GM23338 (cell line): ENCODE measurements around the gene L3MBTL2. TPM values are rescaled to one million over a fixed set of nuclear protein-coding genes. Genes with fewer than 3 reads are reported as not detected.

ENCODE experiments used
- ATAC-seq: fragments of 200-7000 bp; cut with Tn5 transposase; 3 replicates; pipeline ENCODE4 v1.9.1; 2020
- DNase-seq: peaks from one replicate; pipeline ENCODE4 v3.0.0-alpha.2; 2015; ENCODE audit warnings: low spot score
- H2AFZ ChIP-seq: fragments of 200-600 bp; sonication (generic); 2 replicates; pipeline ENCODE4 v1.8.0; 2016; ENCODE audit warnings: antibody characterized with exemption, mild to moderate bottlenecking, moderate library complexity
- H3F3A ChIP-seq: fragments of 200-600 bp; sonication (generic); replicated peaks from 2 replicates; pipeline ENCODE4 v1.8.0; 2017; ENCODE audit warnings: antibody characterized with exemption, mixed run types, low read depth
- H3K27ac ChIP-seq: fragments of 200-600 bp; sonication (generic); 2 replicates; pipeline ENCODE4 v1.6.1; 2016; ENCODE audit warnings: low read depth
- H3K27me3 ChIP-seq: fragments of 200-600 bp; sonication (generic); 2 replicates; pipeline ENCODE4 v1.8.0; 2016; ENCODE audit warnings: mild to moderate bottlenecking, mixed run types, moderate library complexity; ENCODE audit not compliant: insufficient read depth
- H3K36me3 ChIP-seq: fragments of 200-600 bp; sonication (generic); 2 replicates; pipeline ENCODE4 v1.8.0; 2016; ENCODE audit warnings: mild to moderate bottlenecking; ENCODE audit not compliant: insufficient read depth
- H3K4me1 ChIP-seq: fragments of 200-600 bp; sonication (generic); 2 replicates; pipeline ENCODE4 v1.8.0; 2016; ENCODE audit warnings: mild to moderate bottlenecking, moderate library complexity; ENCODE audit not compliant: insufficient read depth
- H3K4me2 ChIP-seq: fragments of 200-600 bp; sonication (generic); 2 replicates; pipeline ENCODE4 v1.7.1; 2017; ENCODE audit warnings: mixed run types
- H3K4me3 ChIP-seq: fragments of 200-600 bp; sonication (generic); 2 replicates; pipeline ENCODE4 v1.6.1; 2016; ENCODE audit warnings: mixed run types
- H3K79me2 ChIP-seq: fragments of 200-600 bp; sonication (generic); replicated peaks from 2 replicates; pipeline ENCODE4 v1.8.0; 2017; ENCODE audit warnings: mild to moderate bottlenecking; ENCODE audit not compliant: insufficient read depth
- H3K9me2 ChIP-seq: fragments of 200-600 bp; sonication (generic); 2 replicates; pipeline ENCODE4 v1.8.0; 2017; ENCODE audit not compliant: insufficient read depth
- H4K20me1 ChIP-seq: fragments of 200-600 bp; sonication (generic); replicated peaks from 2 replicates; pipeline ENCODE4 v1.8.0; 2017; ENCODE audit warnings: mild to moderate bottlenecking; ENCODE audit not compliant: insufficient read depth
- H3K27ac Mint-ChIP-seq: 2 replicates; pipeline ENCODE4 v1.8.0; 2020; ENCODE audit warnings: inconsistent platforms, mild to moderate bottlenecking, moderate library complexity, mixed read lengths
- H3K27me3 Mint-ChIP-seq: 3 replicates; pipeline ENCODE4 v1.8.0; 2022; ENCODE audit warnings: low read depth, mild to moderate bottlenecking, moderate library complexity, mixed read lengths, inconsistent platforms; ENCODE audit not compliant: insufficient read depth, poor library complexity
- H3K36me3 Mint-ChIP-seq: 3 replicates; pipeline ENCODE4 v1.8.0; 2021; ENCODE audit warnings: low read depth, mild to moderate bottlenecking, inconsistent platforms, moderate library complexity, mixed read lengths
- H3K4me1 Mint-ChIP-seq: 3 replicates; pipeline ENCODE4 v1.8.0; 2020; ENCODE audit warnings: mild to moderate bottlenecking, inconsistent platforms, mixed read lengths
- H3K4me3 Mint-ChIP-seq: 3 replicates; pipeline ENCODE4 v1.8.0; 2021; ENCODE audit warnings: moderate library complexity, mild to moderate bottlenecking, inconsistent platforms, mixed read lengths
- H3K9me3 Mint-ChIP-seq: 3 replicates; pipeline ENCODE4 v1.8.0; 2020; ENCODE audit warnings: moderate library complexity, mild to moderate bottlenecking, inconsistent platforms, mixed read lengths
- EZH2phosphoT487 ChIP-seq: fragments of 200-600 bp; sonication (generic); IDR thresholded peaks from one replicate; pipeline ENCODE4 v1.8.1; 2018; ENCODE audit warnings: antibody characterized with exemption; ENCODE audit not compliant: unreplicated experiment
- JUNB ChIP-seq: IDR thresholded peaks from one replicate; pipeline ENCODE4 v1.6.1; 2016; ENCODE audit warnings: antibody characterized with exemption; ENCODE audit not compliant: unreplicated experiment
- POLR2AphosphoS5 ChIP-seq: IDR thresholded peaks from 2 replicates; pipeline ENCODE4 v1.6.1; 2016; ENCODE audit warnings: antibody characterized with exemption, low read depth
- STAT1 ChIP-seq: IDR thresholded peaks from one replicate; pipeline ENCODE4 v1.6.1; 2016; ENCODE audit warnings: antibody characterized with exemption; ENCODE audit not compliant: unreplicated experiment
- ZNF114 ChIP-seq: fragments of 250-450 bp; sonication (Bioruptor Pico); IDR thresholded peaks from 2 replicates; pipeline ENCODE4 v1.5.0; 2020; ENCODE audit warnings: mild to moderate bottlenecking, moderate library complexity
- polyA plus RNA-seq: library from polyadenylated mRNA; unstranded; fragments of >200 nt; fragmentation: Nextera tagmentation; extraction: Ambion mirVana; gene quantifications from 2 replicates; pipeline ENCODE4 v1.2.1, GENCODE V29; 2016
- total RNA-seq: library from RNA; depleted of rRNA; stranded (reverse); fragments of >200 nt; shearing (Covaris generic); gene quantifications from 2 replicates; pipeline ENCODE4 v1.2.3, GENCODE V29; 2014
- TF ChIP-seq, protein P1 (sequence below), 2 experiments: fragments of 200-600 bp in 1 of 2; sonication (generic) in 1 of 2; conservative IDR thresholded peaks; 2 replicates each; pipeline versions ENCODE4 v1.5.1 to v1.6.1; 2016 to 2017; ENCODE audit warnings: antibody characterized with exemption in 2 of 2, low read depth in 2 of 2, mild to moderate bottlenecking in 2 of 2, moderate library complexity in 1 of 2
- TF ChIP-seq, protein P2 (sequence below): fragments of 250-450 bp; sonication (Bioruptor Pico); IDR thresholded peaks from 2 replicates; pipeline ENCODE4 v1.5.0; 2020; ENCODE audit warnings: mild to moderate bottlenecking, moderate library complexity
- TF ChIP-seq, protein P3 (sequence below): IDR thresholded peaks from one replicate; pipeline ENCODE4 v1.6.1; 2018; ENCODE audit warnings: antibody characterized with exemption; ENCODE audit not compliant: unreplicated experiment

Gene L3MBTL2
- total and polyA plus RNA-seq, 2 experiments from 2014 or later, result 13.9 to 27.1 TPM

DNA sequence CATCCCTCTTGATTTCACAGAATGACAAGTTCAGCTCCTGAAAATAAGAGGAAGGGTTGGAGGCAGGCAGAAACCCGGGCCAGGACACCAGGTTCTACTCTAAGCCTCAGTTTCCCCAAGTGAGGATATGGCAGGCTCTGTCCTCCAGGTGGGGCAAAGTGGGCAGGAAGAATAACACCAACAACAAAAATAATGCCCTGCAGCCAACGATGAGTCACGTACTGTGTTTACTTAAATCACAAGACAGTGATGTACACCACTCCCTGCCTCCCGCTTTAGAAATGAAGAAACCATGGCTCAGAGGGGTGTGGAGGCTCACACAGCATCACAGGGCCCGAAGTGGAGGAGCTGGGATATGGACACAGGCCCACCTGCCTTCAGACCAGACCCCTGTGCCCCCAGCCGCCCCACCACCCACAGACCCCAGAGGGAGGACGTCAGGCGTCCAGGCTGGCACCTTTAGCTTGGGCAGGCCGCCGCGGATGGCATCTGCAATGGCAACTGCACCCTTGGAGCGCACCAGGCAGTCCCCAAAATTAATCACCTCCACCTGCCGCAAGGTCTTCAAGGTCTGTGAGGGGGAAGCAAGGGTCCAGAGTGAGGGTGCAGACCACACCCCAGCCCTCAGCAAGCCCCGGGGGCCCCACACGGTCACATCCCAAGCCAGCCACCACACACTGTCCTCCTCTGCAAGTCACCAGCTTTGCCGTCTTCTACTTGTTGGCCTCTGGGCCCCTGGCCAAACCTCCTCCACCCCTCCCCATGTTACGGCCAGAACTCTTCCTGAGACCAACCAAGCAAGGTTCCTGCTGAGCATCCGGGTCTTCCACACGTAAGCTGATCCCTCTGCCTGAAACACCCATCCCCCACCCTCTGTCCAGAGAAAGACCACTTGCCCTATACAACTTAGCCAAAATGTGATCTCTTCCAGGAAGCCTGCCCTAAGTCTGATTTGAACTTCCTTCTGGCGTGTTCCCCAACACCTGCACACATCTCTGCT lies 51.4 kb downstream of the L3MBTL2 start:
- TF ChIP-seq, protein P1, sequence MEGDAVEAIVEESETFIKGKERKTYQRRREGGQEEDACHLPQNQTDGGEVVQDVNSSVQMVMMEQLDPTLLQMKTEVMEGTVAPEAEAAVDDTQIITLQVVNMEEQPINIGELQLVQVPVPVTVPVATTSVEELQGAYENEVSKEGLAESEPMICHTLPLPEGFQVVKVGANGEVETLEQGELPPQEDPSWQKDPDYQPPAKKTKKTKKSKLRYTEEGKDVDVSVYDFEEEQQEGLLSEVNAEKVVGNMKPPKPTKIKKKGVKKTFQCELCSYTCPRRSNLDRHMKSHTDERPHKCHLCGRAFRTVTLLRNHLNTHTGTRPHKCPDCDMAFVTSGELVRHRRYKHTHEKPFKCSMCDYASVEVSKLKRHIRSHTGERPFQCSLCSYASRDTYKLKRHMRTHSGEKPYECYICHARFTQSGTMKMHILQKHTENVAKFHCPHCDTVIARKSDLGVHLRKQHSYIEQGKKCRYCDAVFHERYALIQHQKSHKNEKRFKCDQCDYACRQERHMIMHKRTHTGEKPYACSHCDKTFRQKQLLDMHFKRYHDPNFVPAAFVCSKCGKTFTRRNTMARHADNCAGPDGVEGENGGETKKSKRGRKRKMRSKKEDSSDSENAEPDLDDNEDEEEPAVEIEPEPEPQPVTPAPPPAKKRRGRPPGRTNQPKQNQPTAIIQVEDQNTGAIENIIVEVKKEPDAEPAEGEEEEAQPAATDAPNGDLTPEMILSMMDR (conservative IDR thresholded peaks at IDR 0.05; ENCODE audit: low read depth in 2 of 2), result no peak
- Mint-ChIP-seq H3K36me3 (peaks cover 92% of the 10 kb centered on the region), H3K27me3 (peaks cover 6% of the 10 kb centered on the region), H3K9me3 (no peaks in the 10 kb centered on the region), H3K4me1 (peaks cover 11% of the 10 kb centered on the region), H3K27ac (peak overlapping the region; percentile 90), H3K4me3 (peak overlapping the region; percentile 31; the same call in 1 of the 3 replicates)
- peaks cover 66% of the 10 kb centered on the region for H3K36me3 ChIP-seq
- ATAC-seq, result peak; percentile 70
- no peaks in the 10 kb centered on the region for H3K9me2 ChIP-seq
- H3K27me3 ChIP-seq, result no peaks in the 10 kb centered on the region
- H3K4me1 ChIP-seq, result no peaks in the 10 kb centered on the region
- peak overlapping the region; percentile 27; the same call in 1 of the 2 replicates for H3K27ac ChIP-seq
- no peak overlapping the region for H2AFZ ChIP-seq
- no peak overlapping the region for H3K4me3 ChIP-seq
- peaks cover 20% of the 10 kb centered on the region for H4K20me1 ChIP-seq
- no peak overlapping the region for H3K4me2 ChIP-seq
- peaks cover 14% of the 10 kb centered on the region; the same call in 1 of the 2 replicates for H3F3A ChIP-seq
- peak; percentile 47 for DNase-seq
- no peaks in the 10 kb centered on the region for H3K79me2 ChIP-seq

DNA sequence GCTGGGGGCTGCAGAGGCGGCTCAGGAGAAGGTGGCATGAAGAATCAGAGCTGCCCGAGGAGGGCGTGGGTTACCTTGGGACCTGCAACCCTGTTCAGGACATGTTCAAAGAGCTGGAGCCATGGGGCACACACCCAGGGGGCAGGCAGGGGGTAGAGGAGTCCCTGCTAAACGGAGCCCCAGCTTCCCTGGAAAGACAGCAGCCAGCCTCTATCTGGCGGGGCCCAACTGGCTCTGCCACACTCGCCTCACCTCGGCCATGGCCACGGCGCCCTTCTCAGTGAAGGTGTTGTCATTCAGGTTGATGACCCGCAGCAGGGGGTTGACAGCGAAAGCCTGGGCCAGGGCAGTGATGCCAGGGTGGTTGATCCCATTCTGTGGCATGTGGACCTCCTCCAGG lies 52.6 kb downstream of the L3MBTL2 start:
- Mint-ChIP-seq H3K36me3 (peaks cover 94% of the 10 kb centered on the region), H3K9me3 (no peaks in the 10 kb centered on the region), H3K27me3 (peaks cover 8% of the 10 kb centered on the region), H3K4me3 (no peak overlapping the region; the same call in 2 of the 3 replicates), H3K4me1 (peaks cover 11% of the 10 kb centered on the region), H3K27ac (no peak overlapping the region)
- no peak; the same call in 2 of the 3 replicates for ATAC-seq
- peaks cover 14% of the 10 kb centered on the region; the same call in 1 of the 2 replicates for H3F3A ChIP-seq
- no peak for DNase-seq
- H3K4me3 ChIP-seq, result no peak overlapping the region
- H3K9me2 ChIP-seq, result no peaks in the 10 kb centered on the region
- H2AFZ ChIP-seq, result no peak overlapping the region
- peaks cover 67% of the 10 kb centered on the region for H3K36me3 ChIP-seq
- H3K27me3 ChIP-seq, result no peaks in the 10 kb centered on the region
- no peak overlapping the region for H3K4me2 ChIP-seq
- H3K4me1 ChIP-seq, result no peaks in the 10 kb centered on the region
- H4K20me1 ChIP-seq, result peaks cover 28% of the 10 kb centered on the region
- no peaks in the 10 kb centered on the region for H3K79me2 ChIP-seq
- H3K27ac ChIP-seq, result peak overlapping the region; percentile 27; the same call in 1 of the 2 replicates
- TF ChIP-seq, protein P2, sequence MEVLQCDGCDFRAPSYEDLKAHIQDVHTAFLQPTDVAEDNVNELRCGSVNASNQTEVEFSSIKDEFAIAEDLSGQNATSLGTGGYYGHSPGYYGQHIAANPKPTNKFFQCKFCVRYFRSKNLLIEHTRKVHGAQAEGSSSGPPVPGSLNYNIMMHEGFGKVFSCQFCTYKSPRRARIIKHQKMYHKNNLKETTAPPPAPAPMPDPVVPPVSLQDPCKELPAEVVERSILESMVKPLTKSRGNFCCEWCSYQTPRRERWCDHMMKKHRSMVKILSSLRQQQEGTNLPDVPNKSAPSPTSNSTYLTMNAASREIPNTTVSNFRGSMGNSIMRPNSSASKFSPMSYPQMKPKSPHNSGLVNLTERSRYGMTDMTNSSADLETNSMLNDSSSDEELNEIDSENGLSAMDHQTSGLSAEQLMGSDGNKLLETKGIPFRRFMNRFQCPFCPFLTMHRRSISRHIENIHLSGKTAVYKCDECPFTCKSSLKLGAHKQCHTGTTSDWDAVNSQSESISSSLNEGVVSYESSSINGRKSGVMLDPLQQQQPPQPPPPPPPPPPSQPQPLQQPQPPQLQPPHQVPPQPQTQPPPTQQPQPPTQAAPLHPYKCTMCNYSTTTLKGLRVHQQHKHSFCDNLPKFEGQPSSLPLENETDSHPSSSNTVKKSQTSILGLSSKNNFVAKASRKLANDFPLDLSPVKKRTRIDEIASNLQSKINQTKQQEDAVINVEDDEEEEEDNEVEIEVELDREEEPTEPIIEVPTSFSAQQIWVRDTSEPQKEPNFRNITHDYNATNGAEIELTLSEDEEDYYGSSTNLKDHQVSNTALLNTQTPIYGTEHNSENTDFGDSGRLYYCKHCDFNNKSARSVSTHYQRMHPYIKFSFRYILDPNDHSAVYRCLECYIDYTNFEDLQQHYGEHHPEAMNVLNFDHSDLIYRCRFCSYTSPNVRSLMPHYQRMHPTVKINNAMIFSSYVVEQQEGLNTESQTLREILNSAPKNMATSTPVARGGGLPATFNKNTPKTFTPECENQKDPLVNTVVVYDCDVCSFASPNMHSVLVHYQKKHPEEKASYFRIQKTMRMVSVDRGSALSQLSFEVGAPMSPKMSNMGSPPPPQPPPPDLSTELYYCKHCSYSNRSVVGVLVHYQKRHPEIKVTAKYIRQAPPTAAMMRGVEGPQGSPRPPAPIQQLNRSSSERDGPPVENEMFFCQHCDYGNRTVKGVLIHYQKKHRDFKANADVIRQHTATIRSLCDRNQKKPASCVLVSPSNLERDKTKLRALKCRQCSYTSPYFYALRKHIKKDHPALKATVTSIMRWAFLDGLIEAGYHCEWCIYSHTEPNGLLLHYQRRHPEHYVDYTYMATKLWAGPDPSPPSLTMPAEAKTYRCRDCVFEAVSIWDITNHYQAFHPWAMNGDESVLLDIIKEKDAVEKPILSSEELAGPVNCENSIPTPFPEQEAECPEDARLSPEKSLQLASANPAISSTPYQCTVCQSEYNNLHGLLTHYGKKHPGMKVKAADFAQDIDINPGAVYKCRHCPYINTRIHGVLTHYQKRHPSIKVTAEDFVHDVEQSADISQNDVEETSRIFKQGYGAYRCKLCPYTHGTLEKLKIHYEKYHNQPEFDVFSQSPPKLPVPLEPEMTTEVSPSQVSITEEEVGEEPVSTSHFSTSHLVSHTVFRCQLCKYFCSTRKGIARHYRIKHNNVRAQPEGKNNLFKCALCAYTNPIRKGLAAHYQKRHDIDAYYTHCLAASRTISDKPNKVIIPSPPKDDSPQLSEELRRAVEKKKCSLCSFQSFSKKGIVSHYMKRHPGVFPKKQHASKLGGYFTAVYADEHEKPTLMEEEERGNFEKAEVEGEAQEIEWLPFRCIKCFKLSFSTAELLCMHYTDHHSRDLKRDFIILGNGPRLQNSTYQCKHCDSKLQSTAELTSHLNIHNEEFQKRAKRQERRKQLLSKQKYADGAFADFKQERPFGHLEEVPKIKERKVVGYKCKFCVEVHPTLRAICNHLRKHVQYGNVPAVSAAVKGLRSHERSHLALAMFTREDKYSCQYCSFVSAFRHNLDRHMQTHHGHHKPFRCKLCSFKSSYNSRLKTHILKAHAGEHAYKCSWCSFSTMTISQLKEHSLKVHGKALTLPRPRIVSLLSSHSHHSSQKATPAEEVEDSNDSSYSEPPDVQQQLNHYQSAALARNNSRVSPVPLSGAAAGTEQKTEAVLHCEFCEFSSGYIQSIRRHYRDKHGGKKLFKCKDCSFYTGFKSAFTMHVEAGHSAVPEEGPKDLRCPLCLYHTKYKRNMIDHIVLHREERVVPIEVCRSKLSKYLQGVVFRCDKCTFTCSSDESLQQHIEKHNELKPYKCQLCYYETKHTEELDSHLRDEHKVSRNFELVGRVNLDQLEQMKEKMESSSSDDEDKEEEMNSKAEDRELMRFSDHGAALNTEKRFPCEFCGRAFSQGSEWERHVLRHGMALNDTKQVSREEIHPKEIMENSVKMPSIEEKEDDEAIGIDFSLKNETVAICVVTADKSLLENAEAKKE (CRISPR knock-in tag), result no peak
- TF ChIP-seq STAT1, result no peak
- no peak for TF ChIP-seq ZNF114
- TF ChIP-seq EZH2phosphoT487, result no peak
- TF ChIP-seq JUNB, result no peak
- TF ChIP-seq POLR2AphosphoS5, result no peak
- TF ChIP-seq, protein P3, sequence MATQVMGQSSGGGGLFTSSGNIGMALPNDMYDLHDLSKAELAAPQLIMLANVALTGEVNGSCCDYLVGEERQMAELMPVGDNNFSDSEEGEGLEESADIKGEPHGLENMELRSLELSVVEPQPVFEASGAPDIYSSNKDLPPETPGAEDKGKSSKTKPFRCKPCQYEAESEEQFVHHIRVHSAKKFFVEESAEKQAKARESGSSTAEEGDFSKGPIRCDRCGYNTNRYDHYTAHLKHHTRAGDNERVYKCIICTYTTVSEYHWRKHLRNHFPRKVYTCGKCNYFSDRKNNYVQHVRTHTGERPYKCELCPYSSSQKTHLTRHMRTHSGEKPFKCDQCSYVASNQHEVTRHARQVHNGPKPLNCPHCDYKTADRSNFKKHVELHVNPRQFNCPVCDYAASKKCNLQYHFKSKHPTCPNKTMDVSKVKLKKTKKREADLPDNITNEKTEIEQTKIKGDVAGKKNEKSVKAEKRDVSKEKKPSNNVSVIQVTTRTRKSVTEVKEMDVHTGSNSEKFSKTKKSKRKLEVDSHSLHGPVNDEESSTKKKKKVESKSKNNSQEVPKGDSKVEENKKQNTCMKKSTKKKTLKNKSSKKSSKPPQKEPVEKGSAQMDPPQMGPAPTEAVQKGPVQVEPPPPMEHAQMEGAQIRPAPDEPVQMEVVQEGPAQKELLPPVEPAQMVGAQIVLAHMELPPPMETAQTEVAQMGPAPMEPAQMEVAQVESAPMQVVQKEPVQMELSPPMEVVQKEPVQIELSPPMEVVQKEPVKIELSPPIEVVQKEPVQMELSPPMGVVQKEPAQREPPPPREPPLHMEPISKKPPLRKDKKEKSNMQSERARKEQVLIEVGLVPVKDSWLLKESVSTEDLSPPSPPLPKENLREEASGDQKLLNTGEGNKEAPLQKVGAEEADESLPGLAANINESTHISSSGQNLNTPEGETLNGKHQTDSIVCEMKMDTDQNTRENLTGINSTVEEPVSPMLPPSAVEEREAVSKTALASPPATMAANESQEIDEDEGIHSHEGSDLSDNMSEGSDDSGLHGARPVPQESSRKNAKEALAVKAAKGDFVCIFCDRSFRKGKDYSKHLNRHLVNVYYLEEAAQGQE, result no peak
